ENCODE results near the gene PRKAG1.

PRKAG1 gene

DNA sequence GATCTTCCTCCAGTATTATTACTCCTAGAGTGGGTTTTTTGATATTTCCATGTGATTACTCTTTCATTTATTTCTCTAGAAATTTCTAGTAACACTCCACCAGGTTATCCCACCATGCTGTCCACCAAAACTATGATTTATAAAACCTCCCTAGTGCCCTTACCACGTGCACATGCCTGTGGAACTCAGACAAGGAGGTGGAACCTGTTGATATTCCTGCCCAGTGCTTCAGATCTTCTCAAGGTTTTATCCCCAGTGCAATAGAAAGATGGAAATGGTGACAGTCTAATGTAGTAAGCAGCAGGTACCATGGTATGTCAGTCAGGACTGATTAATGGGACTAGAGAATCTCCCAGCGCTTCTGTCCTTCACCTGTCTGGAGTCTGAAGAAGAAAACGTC, 57.7 kb downstream of the PRKAG1 start:
- DNase-seq = no peak

- no peak for DNase-seq
These were observed 60.6 kb downstream of the PRKAG1 start for GRCh38 chr12:48958049-48958388.

DNA sequence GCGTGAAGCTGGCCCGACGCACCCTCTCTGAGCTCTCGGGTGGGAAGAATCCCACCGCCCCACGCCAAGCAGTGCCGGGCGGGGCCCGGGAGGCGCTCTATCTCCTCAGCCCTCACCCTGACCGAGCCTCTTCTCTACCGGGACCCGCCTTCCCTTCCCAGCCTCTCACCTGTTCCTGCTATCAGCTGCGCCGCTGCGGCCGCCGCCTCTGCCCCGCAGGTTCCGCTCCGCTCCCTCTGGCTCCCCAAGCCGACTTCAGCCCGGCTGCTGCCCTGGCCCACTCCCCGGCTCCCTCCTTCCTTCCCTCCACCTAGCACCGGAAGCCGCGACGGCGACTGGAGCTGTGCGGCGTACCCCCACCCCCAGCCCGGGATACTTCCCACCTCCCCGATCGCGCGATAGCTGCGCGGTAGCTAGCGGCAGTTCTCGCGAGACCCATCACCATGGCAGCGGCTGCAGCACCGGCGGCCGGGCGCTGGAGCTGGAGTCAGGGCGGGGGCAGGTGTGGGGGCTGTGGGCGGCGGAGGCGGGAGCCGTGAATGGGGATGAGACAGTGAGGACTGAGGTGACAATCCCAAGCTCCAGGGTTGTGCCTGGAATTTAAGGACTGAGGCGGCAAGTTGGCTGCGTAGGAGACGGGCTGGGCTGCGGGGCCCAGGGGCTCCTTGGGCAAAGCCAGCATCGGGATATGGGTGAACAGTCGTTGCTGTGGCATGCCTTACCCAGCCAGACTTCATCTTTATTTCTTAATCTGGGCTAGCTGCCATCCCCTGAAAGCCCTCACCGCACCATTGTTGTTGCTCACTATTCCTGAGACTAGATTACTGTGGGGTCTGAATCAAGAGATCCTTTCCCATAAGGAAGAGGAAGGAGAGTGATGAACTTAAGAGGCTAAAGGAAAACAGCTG, 61.2 kb downstream of the PRKAG1 start, which contains the start of gene ARF3:
Gene ARF3, minus strand, starts transcription at position 347 of the 908 bp plus-strand sequence. CDS start 16,392 bp downstream, outside the sequence.
- DNase-seq = peak; percentile 91

GRCh38 chr12:48956279-48957140, 62.1 kb downstream of the PRKAG1 start:
- peak; percentile 97 for DNase-seq

DNA sequence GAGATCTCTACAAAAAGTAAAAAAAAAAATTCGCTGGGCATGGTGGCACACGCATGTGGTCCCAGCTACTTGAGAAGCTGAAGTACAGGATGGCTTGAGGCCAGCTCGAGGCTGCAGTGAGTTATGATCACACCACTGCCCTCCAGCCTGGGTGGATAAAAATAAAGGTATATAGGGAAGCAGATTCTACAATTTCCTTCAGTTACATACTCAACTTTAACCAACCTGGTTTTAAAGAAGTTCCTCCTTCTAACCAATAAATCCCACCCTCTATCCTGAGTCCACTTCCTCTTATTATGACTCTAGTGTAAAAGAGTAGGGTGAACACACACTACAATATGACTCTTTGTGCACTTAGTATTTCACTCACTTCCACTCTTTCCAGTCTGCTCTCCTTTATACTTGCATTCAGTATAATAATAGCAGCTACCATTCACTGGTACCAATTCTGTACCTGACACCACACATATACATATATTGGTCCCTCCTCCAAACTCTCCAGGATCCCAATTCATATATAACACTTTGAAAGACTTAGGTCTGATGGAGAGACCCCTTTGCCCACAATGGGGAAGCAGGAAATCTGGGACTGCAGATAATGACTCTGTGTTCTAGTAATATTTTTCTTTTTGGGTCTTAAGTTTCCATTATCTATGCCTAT, 63.6 kb downstream of the PRKAG1 start:
- DNase-seq = no peak

DNA sequence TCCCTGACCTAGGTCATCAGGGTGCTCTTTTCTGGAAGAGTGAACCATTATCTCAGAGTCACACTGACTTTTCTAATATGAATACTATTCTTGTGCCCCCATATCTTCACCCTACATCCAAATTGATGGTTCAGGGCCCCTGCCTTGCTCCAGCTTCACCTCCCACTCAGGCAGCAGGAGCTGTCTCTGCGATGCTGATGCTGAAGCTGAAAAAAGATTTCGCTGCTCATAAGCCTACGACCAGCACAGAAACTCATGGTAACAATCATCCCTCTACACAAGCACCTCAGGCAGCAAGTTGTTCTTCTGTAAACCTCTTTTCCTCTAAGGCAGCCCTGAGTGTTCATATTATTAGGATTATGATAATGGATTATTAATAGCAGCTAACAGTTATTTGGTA, 64.5 kb downstream of the PRKAG1 start:
- DNase-seq = no peak

- no peak for DNase-seq
These were observed 65.9 kb downstream of the PRKAG1 start for GRCh38 chr12:48952691-48953090.
